NT2/D1 (cell line): ENCODE data around the gene NAA11.

ENCODE experiments used
- YY1 ChIP-seq: IDR thresholded peaks from 2 replicates; pipeline ENCODE4 v1.6.1; 2011; ENCODE audit not compliant: insufficient read length, insufficient read depth
- ZNF274 ChIP-seq: IDR thresholded peaks from 2 replicates; pipeline ENCODE4 v1.6.1; 2011; ENCODE audit warnings: mild to moderate bottlenecking, low read depth, low read length

GRCh38 chr4:79287718-79288117, 38.1 kb downstream of the NAA11 start:
- no peak for TF ChIP-seq YY1
- no peak for TF ChIP-seq ZNF274
